Ramos (cell line): Measurements from ENCODE around the gene MAP3K4.

Source experiments
- in situ Hi-C: fragments of 300-500 bp; cut with MboI; formaldehyde crosslinking; loops from one replicate; pipeline ENCODE4 v1.14.3; 2022; ENCODE audit warnings: low sequenced_read_pairs; ENCODE audit not compliant: unreplicated experiment

The MAP3K4 gene

GRCh38 chr6:160999516-160999915 lies 7.9 kb downstream of the MAP3K4 start:
- in situ Hi-C loops, result no loop called here

- in situ Hi-C loops, result no loop called here
These were observed 9.1 kb downstream of the MAP3K4 start for GRCh38 chr6:161000632-161001031.

GRCh38 chr6:161001421-161001820 lies 9.9 kb downstream of the MAP3K4 start:
- in situ Hi-C loops, result no loop called here

GRCh38 chr6:161003336-161003735 lies 11.8 kb downstream of the MAP3K4 start:
- in situ Hi-C loops, result no loop called here

GRCh38 chr6:161008245-161008644 lies 16.7 kb downstream of the MAP3K4 start:
- in situ Hi-C loops, result no loop called here

- in situ Hi-C loops, result no loop called here
These were observed 18.4 kb downstream of the MAP3K4 start for GRCh38 chr6:161009991-161010390.

- in situ Hi-C loops, result no loop called here
These were observed 18.8 kb downstream of the MAP3K4 start for GRCh38 chr6:161010418-161010817.

- in situ Hi-C loops, result no loop called here
These were observed 20.2 kb downstream of the MAP3K4 start for GRCh38 chr6:161011492-161012480.

GRCh38 chr6:161013695-161014094 lies 22.1 kb downstream of the MAP3K4 start:
- in situ Hi-C loops, result no loop called here

GRCh38 chr6:161017766-161018564 lies 26.4 kb downstream of the MAP3K4 start:
- in situ Hi-C loops, result no loop called here

- in situ Hi-C loops, result no loop called here
These were observed 27.8 kb downstream of the MAP3K4 start for GRCh38 chr6:161019324-161019839.

- in situ Hi-C loops, result no loop called here
These were observed 30.0 kb downstream of the MAP3K4 start for GRCh38 chr6:161021543-161021942.

GRCh38 chr6:161021998-161022743 lies 30.6 kb downstream of the MAP3K4 start:
- in situ Hi-C loops, result no loop called here

- in situ Hi-C loops, result no loop called here
These were observed 31.7 kb downstream of the MAP3K4 start for GRCh38 chr6:161023316-161023715.

GRCh38 chr6:161024364-161024920 lies 32.9 kb downstream of the MAP3K4 start:
- in situ Hi-C loops, result no loop called here

- in situ Hi-C loops, result no loop called here
These were observed 35.8 kb downstream of the MAP3K4 start for GRCh38 chr6:161027385-161027784.

- in situ Hi-C loops, result no loop called here
These were observed 37.7 kb downstream of the MAP3K4 start for GRCh38 chr6:161029195-161029809.

- in situ Hi-C loops, result no loop called here
These were observed 40.3 kb downstream of the MAP3K4 start for GRCh38 chr6:161031721-161032495.

GRCh38 chr6:161033667-161034066 lies 42.1 kb downstream of the MAP3K4 start:
- in situ Hi-C loops, result no loop called here
